ENCODE results near the gene GLCCI1. TPM values are rescaled to one million over a fixed set of nuclear protein-coding genes. Genes with fewer than 3 reads are reported as not detected.
A peak's percentile ranks its signal among the peaks of the same experiment; 100 is the strongest.

The GLCCI1 gene
- total and polyA plus RNA-seq, 9 donors = 9.7 to 18.3 (median 12.9) TPM

DNA sequence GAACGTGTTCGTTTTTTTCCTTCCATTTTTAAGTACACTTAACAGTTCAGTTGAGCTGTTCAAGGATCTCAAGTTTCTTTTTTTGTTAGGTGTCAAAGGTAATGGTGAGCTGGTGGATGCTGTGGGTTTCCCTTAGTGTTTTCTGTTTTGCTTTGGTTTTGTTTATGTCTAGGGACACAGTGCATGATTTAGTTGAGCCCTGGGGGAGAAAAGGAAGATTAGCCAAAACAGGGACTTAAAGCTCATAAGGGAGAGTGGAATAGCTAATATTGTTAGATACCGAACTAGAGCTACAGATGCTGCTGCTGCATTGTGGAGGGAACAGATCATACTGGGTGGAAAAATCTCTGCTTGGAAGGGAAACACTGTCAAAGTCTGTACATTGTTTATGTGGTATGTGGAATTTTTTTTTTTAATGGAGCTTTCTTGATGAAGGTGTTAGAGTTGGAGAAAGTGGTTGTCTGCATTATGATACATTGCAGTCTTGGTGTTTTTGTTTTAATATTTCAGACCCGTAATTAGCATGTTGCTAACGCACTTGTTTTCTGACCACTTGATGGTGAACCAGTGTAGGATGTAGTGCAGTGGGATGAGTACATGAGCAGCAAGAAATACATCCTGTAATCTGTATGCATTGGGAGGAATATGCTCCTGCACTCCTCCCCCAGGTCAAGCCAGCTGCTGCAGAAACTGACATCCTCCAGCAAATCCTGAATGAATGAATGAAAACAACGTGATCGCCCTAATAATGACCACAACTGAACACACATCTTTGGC lies 2.1 kb downstream of the GLCCI1 start:
- peak; percentile 41 for DNase-seq

DNA sequence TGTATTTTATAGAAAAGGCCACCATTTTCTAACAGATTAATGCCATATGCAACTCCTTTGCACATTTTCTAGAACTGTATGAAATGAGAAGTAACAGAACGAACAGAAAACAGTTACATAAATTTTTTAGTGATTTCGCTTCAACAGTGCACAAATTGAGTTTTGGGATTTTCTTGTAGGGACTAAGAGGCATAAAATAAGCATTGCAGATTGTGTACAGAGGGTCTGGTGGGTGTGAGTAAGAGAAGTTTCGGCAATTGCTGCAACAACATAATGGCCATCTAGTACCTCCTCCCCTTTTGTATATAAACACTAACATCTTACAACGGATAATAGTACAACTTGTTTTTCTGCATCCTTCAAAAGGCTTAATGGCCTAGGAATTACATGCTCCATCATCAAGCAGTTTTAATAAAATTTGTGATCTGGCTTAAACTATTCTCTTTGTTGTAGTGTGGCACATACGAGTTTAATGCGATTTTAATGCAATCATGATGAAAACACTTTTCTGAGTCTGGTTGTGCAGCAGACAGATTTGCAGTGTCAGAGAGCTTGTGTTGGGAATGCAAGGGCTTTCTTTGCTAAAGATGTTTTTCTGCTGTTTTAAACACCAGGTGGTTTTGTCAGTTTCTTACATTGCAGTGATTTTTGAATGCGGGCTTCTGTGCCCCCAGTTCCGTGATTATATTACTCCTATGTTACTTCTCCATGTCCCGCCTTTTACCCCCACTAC lies 2.9 kb downstream of the GLCCI1 start:
- no peak for DNase-seq
- H3K9me3 ChIP-seq (replicated peaks; ENCODE audit: control insufficient read depth, low read depth, low read length) = no peaks in the 10 kb centered on the region
- H3K27me3 ChIP-seq (ENCODE audit: control insufficient read depth, insufficient read depth, low read length) = no peaks in the 10 kb centered on the region
- H3K27ac ChIP-seq (ENCODE audit: low read length) = no peak overlapping the region
- 73% methylated on average over 3 of the region's 9 CpGs for WGBS (ENCODE audit: insufficient coverage)
- H3K4me1 ChIP-seq (ENCODE audit: control insufficient read depth, insufficient read depth, low read length) = peaks cover 5% of the 10 kb centered on the region
- H3K36me3 ChIP-seq (ENCODE audit: control insufficient read depth, insufficient read depth, low read length) = no peaks in the 10 kb centered on the region
- H3K4me3 ChIP-seq (ENCODE audit: low read length) = peak overlapping the region; percentile 95

More for the DNA sequence above, 2.1 kb downstream of the GLCCI1 start:
- Histone ChIP-seq H3K4me3 (ENCODE audit: low read length) (peak overlapping the region; percentile 95), H3K9me3 (replicated peaks; ENCODE audit: control insufficient read depth, low read depth, low read length) (no peaks in the 10 kb centered on the region), H3K27ac (ENCODE audit: low read length) (peak overlapping the region; percentile 23), H3K36me3 (ENCODE audit: control insufficient read depth, insufficient read depth, low read length) (no peaks in the 10 kb centered on the region), H3K4me1 (ENCODE audit: control insufficient read depth, insufficient read depth, low read length) (peaks cover 5% of the 10 kb centered on the region), H3K27me3 (ENCODE audit: control insufficient read depth, insufficient read depth, low read length) (no peaks in the 10 kb centered on the region)
- WGBS (ENCODE audit: insufficient coverage) = 11% methylated on average over 1 of the region's 7 CpGs

DNA sequence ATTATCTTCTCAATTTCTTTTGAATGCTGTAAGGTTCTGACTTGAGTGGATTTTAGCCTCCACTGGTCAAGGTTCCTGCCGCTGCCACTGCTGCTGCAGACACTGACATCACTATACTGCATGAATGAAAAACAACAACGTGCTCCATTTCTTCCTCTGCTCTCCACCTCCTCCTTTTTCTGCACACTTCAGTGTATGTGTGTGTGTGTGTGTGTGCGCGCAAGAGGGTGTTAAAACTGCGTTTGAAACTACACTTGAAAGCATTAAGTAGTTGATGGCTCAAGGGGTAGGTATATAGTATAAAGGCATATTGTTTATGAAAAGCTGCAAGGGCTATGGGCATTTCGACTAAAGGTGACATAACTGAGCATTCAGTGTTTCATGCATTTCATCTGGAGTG lies 3.5 kb downstream of the GLCCI1 start:
- WGBS (ENCODE audit: insufficient coverage) = no CpG with 5 or more reads among the region's 6 CpGs
- peak; percentile 6 for DNase-seq

DNA sequence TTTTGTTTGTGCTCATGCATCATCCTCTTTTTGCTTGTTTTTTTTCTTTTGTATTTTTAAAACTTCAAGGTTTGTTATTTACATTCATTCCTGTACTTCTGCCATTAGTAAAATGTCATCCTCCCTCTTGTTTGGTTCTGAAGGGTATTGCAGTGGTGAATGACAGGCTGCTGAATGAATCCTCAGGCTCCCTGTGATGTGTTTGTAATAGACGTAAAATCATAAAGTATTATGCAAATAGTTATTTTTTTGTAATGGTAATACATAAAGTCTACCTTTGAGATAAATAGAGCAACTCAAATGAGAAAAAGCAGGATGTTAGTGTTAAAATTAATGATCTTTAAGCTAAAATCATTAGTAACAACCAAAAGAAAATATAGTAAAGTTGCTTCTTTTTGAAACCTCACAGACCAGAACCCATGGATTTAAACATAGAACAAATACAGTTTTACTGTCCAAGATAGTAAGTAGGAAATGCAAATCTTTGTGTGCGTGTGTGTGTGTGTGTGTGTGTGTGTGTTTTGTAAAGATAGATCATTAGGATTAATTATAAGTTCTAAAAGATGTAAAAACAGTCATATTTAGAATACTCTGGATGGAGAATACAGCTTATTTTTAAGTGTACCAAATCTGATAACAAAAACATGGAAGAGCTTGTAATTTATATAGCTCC lies 4.5 kb downstream of the GLCCI1 start:
- Histone ChIP-seq H3K27me3 (ENCODE audit: control insufficient read depth, insufficient read depth, low read length) (no peaks in the 10 kb centered on the region), H3K4me3 (ENCODE audit: low read length) (no peak overlapping the region), H3K4me1 (ENCODE audit: control insufficient read depth, insufficient read depth, low read length) (peaks cover 5% of the 10 kb centered on the region), H3K36me3 (ENCODE audit: control insufficient read depth, insufficient read depth, low read length) (no peaks in the 10 kb centered on the region), H3K9me3 (replicated peaks; ENCODE audit: control insufficient read depth, low read depth, low read length) (no peaks in the 10 kb centered on the region), H3K27ac (ENCODE audit: low read length) (no peak overlapping the region)
- no peak for DNase-seq
- WGBS (ENCODE audit: insufficient coverage) = no CpG with 5 or more reads among the region's 2 CpGs

More for the DNA sequence above, 3.5 kb downstream of the GLCCI1 start:
- Histone ChIP-seq H3K4me1 (ENCODE audit: control insufficient read depth, insufficient read depth, low read length) (peaks cover 5% of the 10 kb centered on the region), H3K4me3 (ENCODE audit: low read length) (peak overlapping the region; percentile 15), H3K27me3 (ENCODE audit: control insufficient read depth, insufficient read depth, low read length) (no peaks in the 10 kb centered on the region), H3K27ac (ENCODE audit: low read length) (no peak overlapping the region), H3K36me3 (ENCODE audit: control insufficient read depth, insufficient read depth, low read length) (no peaks in the 10 kb centered on the region), H3K9me3 (replicated peaks; ENCODE audit: control insufficient read depth, low read depth, low read length) (no peaks in the 10 kb centered on the region)

DNA sequence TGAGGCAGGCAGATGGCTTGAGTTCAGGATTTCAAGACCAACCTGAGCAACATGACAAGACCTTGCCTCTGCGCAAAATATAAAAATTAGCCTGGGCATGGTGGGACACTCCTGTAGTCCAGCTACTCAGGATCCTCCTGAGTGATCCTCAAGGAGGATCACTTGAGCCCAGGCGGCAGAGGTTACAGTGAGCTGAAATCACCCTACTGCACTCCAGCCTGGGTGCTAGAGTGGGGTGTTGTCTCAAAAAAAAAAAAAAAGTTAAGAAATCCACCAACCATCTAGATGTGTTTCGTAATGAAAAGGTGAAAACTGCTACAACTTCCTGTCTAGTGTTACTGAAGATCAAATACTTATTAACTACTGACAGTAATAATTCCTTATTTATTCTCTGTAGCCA lies 8.1 kb downstream of the GLCCI1 start:
- H3K4me3 ChIP-seq (ENCODE audit: low read length) = no peak overlapping the region
- H3K27ac ChIP-seq (ENCODE audit: low read length) = no peak overlapping the region
- peaks cover 5% of the 10 kb centered on the region for H3K4me1 ChIP-seq (ENCODE audit: control insufficient read depth, insufficient read depth, low read length)
- H3K27me3 ChIP-seq (ENCODE audit: control insufficient read depth, insufficient read depth, low read length) = no peaks in the 10 kb centered on the region
- DNase-seq = no peak
- no peaks in the 10 kb centered on the region for H3K36me3 ChIP-seq (ENCODE audit: control insufficient read depth, insufficient read depth, low read length)
- WGBS (ENCODE audit: insufficient coverage) = no CpG with 5 or more reads among the region's 3 CpGs
- H3K9me3 ChIP-seq (replicated peaks; ENCODE audit: control insufficient read depth, low read depth, low read length) = no peaks in the 10 kb centered on the region

DNA sequence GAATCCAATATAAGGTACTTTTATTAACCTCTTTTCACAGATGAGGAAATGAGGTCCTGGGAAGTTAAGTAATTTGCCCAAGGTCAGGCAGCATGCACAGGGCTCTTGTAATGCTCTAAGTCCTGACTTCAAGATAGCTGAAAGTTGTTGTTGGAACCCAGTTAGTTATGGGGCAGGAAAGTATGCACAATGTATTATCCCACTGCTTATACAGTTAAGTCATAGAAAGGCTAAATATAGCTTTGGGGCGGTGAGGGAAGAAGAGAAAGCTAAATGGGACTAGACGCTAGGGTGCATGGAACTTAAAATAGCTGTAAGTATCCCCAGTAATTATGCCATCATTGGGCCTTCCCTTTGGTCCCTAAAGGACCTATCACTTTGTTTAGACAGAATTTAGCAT lies 9.2 kb downstream of the GLCCI1 start:
- H3K27me3 ChIP-seq (ENCODE audit: control insufficient read depth, insufficient read depth, low read length) = no peaks in the 10 kb centered on the region
- H3K27ac ChIP-seq (ENCODE audit: low read length) = no peak overlapping the region
- 76% methylated on average over 2 of the region's 2 CpGs for WGBS (ENCODE audit: insufficient coverage)
- H3K4me3 ChIP-seq (ENCODE audit: low read length) = no peak overlapping the region
- H3K4me1 ChIP-seq (ENCODE audit: control insufficient read depth, insufficient read depth, low read length) = no peaks in the 10 kb centered on the region
- no peak for DNase-seq
- H3K9me3 ChIP-seq (replicated peaks; ENCODE audit: control insufficient read depth, low read depth, low read length) = no peaks in the 10 kb centered on the region
- H3K36me3 ChIP-seq (ENCODE audit: control insufficient read depth, insufficient read depth, low read length) = no peaks in the 10 kb centered on the region

DNA sequence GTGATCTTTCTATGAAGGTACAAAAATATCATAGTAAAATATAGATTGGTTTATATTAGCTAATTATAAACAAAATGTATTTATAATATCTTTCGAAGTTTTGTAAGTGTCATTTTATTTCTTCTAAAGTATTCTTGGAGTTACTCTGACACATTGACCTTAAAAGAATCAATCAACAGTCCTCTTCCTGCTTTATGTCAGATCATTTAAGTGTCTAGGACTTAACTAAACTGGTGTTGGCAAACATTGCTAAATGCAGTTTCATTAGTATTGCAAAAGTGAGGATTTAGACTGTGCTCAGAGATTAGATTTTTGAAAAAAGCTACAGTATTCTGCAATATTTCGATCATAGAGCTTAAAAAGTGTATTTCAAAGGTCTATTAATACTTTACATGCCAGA lies 10.3 kb downstream of the GLCCI1 start:
- no CpG with 5 or more reads among the region's 2 CpGs for WGBS (ENCODE audit: insufficient coverage)
- DNase-seq = no peak

DNA sequence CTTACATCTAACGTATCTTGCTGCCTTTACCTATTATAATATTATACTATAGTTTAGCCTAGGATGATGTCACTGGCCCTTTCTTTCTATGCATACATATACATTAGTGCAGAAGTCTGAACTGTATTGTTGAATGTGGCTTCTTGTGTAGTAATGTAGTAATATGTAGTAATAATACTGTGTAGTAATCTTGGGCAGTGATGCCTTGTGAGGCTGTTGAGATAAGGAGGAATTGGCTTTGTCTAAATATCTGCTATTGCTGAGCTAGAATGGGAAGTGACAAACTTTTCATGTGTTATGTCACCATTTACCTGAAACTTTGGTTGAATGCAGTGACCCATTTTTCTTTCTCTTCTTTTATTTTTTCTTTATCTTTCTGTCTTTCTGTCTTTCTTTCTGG lies 11.0 kb downstream of the GLCCI1 start:
- Histone ChIP-seq H3K27me3 (ENCODE audit: control insufficient read depth, insufficient read depth, low read length) (no peaks in the 10 kb centered on the region), H3K27ac (ENCODE audit: low read length) (no peak overlapping the region), H3K9me3 (replicated peaks; ENCODE audit: control insufficient read depth, low read depth, low read length) (no peaks in the 10 kb centered on the region), H3K4me1 (ENCODE audit: control insufficient read depth, insufficient read depth, low read length) (no peaks in the 10 kb centered on the region), H3K4me3 (ENCODE audit: low read length) (no peak overlapping the region), H3K36me3 (ENCODE audit: control insufficient read depth, insufficient read depth, low read length) (no peaks in the 10 kb centered on the region)
- no peak for DNase-seq
- no CpG with 5 or more reads among the region's 1 CpG for WGBS (ENCODE audit: insufficient coverage)

More for the DNA sequence above, 10.3 kb downstream of the GLCCI1 start:
- Histone ChIP-seq H3K4me1 (ENCODE audit: control insufficient read depth, insufficient read depth, low read length) (no peaks in the 10 kb centered on the region), H3K27ac (ENCODE audit: low read length) (no peak overlapping the region), H3K9me3 (replicated peaks; ENCODE audit: control insufficient read depth, low read depth, low read length) (no peaks in the 10 kb centered on the region), H3K4me3 (ENCODE audit: low read length) (no peak overlapping the region), H3K36me3 (ENCODE audit: control insufficient read depth, insufficient read depth, low read length) (no peaks in the 10 kb centered on the region), H3K27me3 (ENCODE audit: control insufficient read depth, insufficient read depth, low read length) (no peaks in the 10 kb centered on the region)

DNA sequence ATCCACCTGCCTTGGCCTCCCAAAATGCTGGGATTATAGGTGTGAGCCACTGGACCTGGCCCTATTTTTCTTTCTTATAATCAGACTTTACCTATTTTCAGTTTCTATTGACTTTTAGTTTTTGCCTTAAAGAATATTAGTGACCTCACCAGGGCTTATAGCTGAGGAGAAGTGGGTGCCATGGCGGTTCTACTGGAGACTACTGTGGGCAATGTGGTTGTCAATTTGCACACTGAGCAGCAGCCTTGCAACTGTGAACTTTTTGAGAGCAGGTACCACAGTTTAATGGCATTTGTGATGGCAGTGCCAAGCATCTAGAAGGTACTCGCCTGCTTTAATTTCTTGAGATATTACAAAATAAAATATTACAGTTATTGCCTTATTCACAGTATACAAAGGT lies 11.5 kb downstream of the GLCCI1 start:
- WGBS (ENCODE audit: insufficient coverage) = 100% methylated on average over 1 of the region's 2 CpGs
- DNase-seq = no peak
- Histone ChIP-seq H3K4me1 (ENCODE audit: control insufficient read depth, insufficient read depth, low read length) (no peaks in the 10 kb centered on the region), H3K9me3 (replicated peaks; ENCODE audit: control insufficient read depth, low read depth, low read length) (no peaks in the 10 kb centered on the region), H3K4me3 (ENCODE audit: low read length) (no peak overlapping the region), H3K27ac (ENCODE audit: low read length) (no peak overlapping the region), H3K36me3 (ENCODE audit: control insufficient read depth, insufficient read depth, low read length) (no peaks in the 10 kb centered on the region), H3K27me3 (ENCODE audit: control insufficient read depth, insufficient read depth, low read length) (no peaks in the 10 kb centered on the region)

DNA sequence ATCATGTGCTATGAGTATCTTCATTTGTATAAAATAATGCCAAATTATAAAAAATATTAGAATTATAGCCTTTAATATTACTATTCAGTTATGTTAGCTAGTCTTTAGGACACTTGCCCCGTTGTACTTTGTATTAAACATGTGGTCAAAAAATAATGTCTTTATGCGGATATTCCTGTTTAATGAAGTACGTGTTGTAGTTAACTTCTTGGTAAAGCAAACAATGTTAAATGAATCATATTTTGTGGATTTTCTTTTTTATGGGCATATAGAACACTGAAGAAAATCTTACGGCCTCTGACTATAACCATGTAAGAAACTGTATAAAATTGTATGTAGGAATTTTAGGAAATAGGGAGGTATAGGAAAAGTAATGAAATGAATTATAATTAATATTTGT lies 14.3 kb downstream of the GLCCI1 start:
- no CpG with 5 or more reads among the region's 4 CpGs for WGBS (ENCODE audit: insufficient coverage)
- no peaks in the 10 kb centered on the region for H3K36me3 ChIP-seq (ENCODE audit: control insufficient read depth, insufficient read depth, low read length)
- no peak overlapping the region for H3K27ac ChIP-seq (ENCODE audit: low read length)
- H3K4me1 ChIP-seq (ENCODE audit: control insufficient read depth, insufficient read depth, low read length) = no peaks in the 10 kb centered on the region
- H3K9me3 ChIP-seq (replicated peaks; ENCODE audit: control insufficient read depth, low read depth, low read length) = no peaks in the 10 kb centered on the region
- no peak overlapping the region for H3K4me3 ChIP-seq (ENCODE audit: low read length)
- DNase-seq = no peak
- H3K27me3 ChIP-seq (ENCODE audit: control insufficient read depth, insufficient read depth, low read length) = no peaks in the 10 kb centered on the region
